Immature natural killer cell (primary cell): ENCODE data around the gene KCNK3. TPM values are rescaled to one million over a fixed set of nuclear protein-coding genes. Genes with fewer than 3 reads are reported as not detected.

Experiments
- DNase-seq, 3 donors: peaks; one replicate each; pipeline ENCODE4 v3.0.0; 2022; ENCODE audit warnings: mixed read lengths in 1 of 3
- H3K27ac Mint-ChIP-seq, 6 donors: one replicate each; pipeline ENCODE4 v1.8.0; 2020; ENCODE audit warnings: mixed read lengths in 6 of 6, mild to moderate bottlenecking in 5 of 6, inconsistent platforms in 4 of 6, moderate library complexity in 3 of 6
- H3K27me3 Mint-ChIP-seq, 3 donors: one replicate each; pipeline ENCODE4 v1.8.0; 2020 to 2021; ENCODE audit warnings: low read depth in 3 of 3, mild to moderate bottlenecking in 3 of 3, mixed read lengths in 3 of 3, moderate library complexity in 3 of 3, inconsistent platforms in 1 of 3
- H3K36me3 Mint-ChIP-seq, 3 donors: one replicate each; pipeline ENCODE4 v1.8.0; 2020; ENCODE audit warnings: mixed read lengths in 3 of 3, inconsistent platforms in 2 of 3, mild to moderate bottlenecking in 2 of 3
- H3K4me1 Mint-ChIP-seq, 2 donors: one replicate each; pipeline ENCODE4 v1.8.0; 2020; ENCODE audit warnings: inconsistent platforms in 2 of 2, mild to moderate bottlenecking in 2 of 2, mixed read lengths in 2 of 2, moderate library complexity in 1 of 2
- H3K4me3 Mint-ChIP-seq, 5 donors: one replicate each; pipeline ENCODE4 v1.8.0; 2020; ENCODE audit warnings: mild to moderate bottlenecking in 5 of 5, mixed read lengths in 5 of 5, inconsistent platforms in 3 of 5, moderate library complexity in 3 of 5
- H3K9me3 Mint-ChIP-seq, 6 donors: one replicate each; pipeline ENCODE4 v1.8.0; 2020; ENCODE audit warnings: mild to moderate bottlenecking in 6 of 6, mixed read lengths in 6 of 6, inconsistent platforms in 4 of 6, moderate library complexity in 3 of 6
- polyA plus RNA-seq, 3 donors: library from polyadenylated mRNA; unstranded; fragments of 300-500 nt; fragmentation: Illumina TruSeq; gene quantifications; one replicate each; pipeline ENCODE4 v1.2.3, GENCODE V29; 2021

KCNK3 gene
- polyA plus RNA-seq, 3 donors from 2014 or later = not detected

GRCh38 chr2:26704441-26704977 lies 12.0 kb downstream of the KCNK3 start:
- Mint-ChIP-seq H3K27ac (no peak overlapping the region), H3K36me3 (no peaks in the 10 kb centered on the region), H3K27me3 (peaks cover 6 to 11% (median 8%) of the 10 kb centered on the region in 3 donors), H3K4me1 (peaks cover 0 to 8% of the 10 kb centered on the region in 2 donors), H3K4me3 (no peak overlapping the region), H3K9me3 (peaks cover 0 to 2% (median 0%) of the 10 kb centered on the region in 6 donors)
- DNase-seq = no peak

- Mint-ChIP-seq H3K27ac (no peak overlapping the region), H3K36me3 (no peaks in the 10 kb centered on the region), H3K9me3 (peaks cover 0 to 2% (median 0%) of the 10 kb centered on the region in 6 donors), H3K27me3 (peaks cover 4 to 10% (median 8%) of the 10 kb centered on the region in 3 donors), H3K4me1 (peaks cover 0 to 8% of the 10 kb centered on the region in 2 donors), H3K4me3 (no peak overlapping the region)
- DNase-seq = no peak
Observed at GRCh38 chr2:26705126-26705525, 12.6 kb downstream of the KCNK3 start.

- H3K27me3 Mint-ChIP-seq = peaks cover 4 to 9% (median 5%) of the 10 kb centered on the region in 3 donors
- DNase-seq = no peak
- H3K4me3 Mint-ChIP-seq = no peak overlapping the region
- H3K9me3 Mint-ChIP-seq = peaks cover 0 to 2% (median 0%) of the 10 kb centered on the region in 6 donors
- peaks cover 0 to 8% of the 10 kb centered on the region in 2 donors for H3K4me1 Mint-ChIP-seq
- no peak overlapping the region for H3K27ac Mint-ChIP-seq
- no peaks in the 10 kb centered on the region for H3K36me3 Mint-ChIP-seq
Observed at GRCh38 chr2:26706093-26706492, 13.6 kb downstream of the KCNK3 start.

- Mint-ChIP-seq H3K27ac (no peak overlapping the region), H3K4me1 (peaks cover 0 to 8% of the 10 kb centered on the region in 2 donors), H3K27me3 (peaks cover 4 to 7% (median 5%) of the 10 kb centered on the region in 3 donors), H3K9me3 (peaks cover 0 to 2% (median 0%) of the 10 kb centered on the region in 6 donors), H3K4me3 (no peak overlapping the region), H3K36me3 (no peaks in the 10 kb centered on the region)
- no peak for DNase-seq
Observed at GRCh38 chr2:26706616-26707473, 14.3 kb downstream of the KCNK3 start.

GRCh38 chr2:26707747-26708146 lies 15.2 kb downstream of the KCNK3 start:
- H3K27me3 Mint-ChIP-seq = peaks cover 2 to 11% (median 5%) of the 10 kb centered on the region in 3 donors
- no peaks in the 10 kb centered on the region for H3K9me3 Mint-ChIP-seq
- H3K4me1 Mint-ChIP-seq = no peaks in the 10 kb centered on the region
- no peak overlapping the region for H3K4me3 Mint-ChIP-seq
- no peaks in the 10 kb centered on the region for H3K36me3 Mint-ChIP-seq
- H3K27ac Mint-ChIP-seq = no peak overlapping the region
- DNase-seq = no peak

GRCh38 chr2:26708457-26708856 lies 15.9 kb downstream of the KCNK3 start:
- no peak for DNase-seq
- H3K27ac Mint-ChIP-seq = no peak overlapping the region
- H3K9me3 Mint-ChIP-seq = no peaks in the 10 kb centered on the region
- H3K36me3 Mint-ChIP-seq = no peaks in the 10 kb centered on the region
- H3K27me3 Mint-ChIP-seq = peaks cover 2 to 11% (median 5%) of the 10 kb centered on the region in 3 donors
- H3K4me3 Mint-ChIP-seq = no peak overlapping the region
- H3K4me1 Mint-ChIP-seq = no peaks in the 10 kb centered on the region

GRCh38 chr2:26709323-26710110 lies 17.0 kb downstream of the KCNK3 start:
- Mint-ChIP-seq H3K27me3 (peaks cover 2 to 11% (median 5%) of the 10 kb centered on the region in 3 donors), H3K36me3 (no peaks in the 10 kb centered on the region), H3K4me3 (no peak overlapping the region), H3K4me1 (no peaks in the 10 kb centered on the region), H3K9me3 (no peaks in the 10 kb centered on the region), H3K27ac (no peak overlapping the region)
- no peak for DNase-seq

GRCh38 chr2:26710145-26710544 lies 17.6 kb downstream of the KCNK3 start:
- no peaks in the 10 kb centered on the region for H3K9me3 Mint-ChIP-seq
- H3K27ac Mint-ChIP-seq = no peak overlapping the region
- H3K36me3 Mint-ChIP-seq = no peaks in the 10 kb centered on the region
- H3K4me3 Mint-ChIP-seq = no peak overlapping the region
- no peak for DNase-seq
- H3K4me1 Mint-ChIP-seq = no peaks in the 10 kb centered on the region
- H3K27me3 Mint-ChIP-seq = peaks cover 2 to 11% (median 3%) of the 10 kb centered on the region in 3 donors

- Mint-ChIP-seq H3K36me3 (no peaks in the 10 kb centered on the region), H3K4me1 (no peaks in the 10 kb centered on the region), H3K27me3 (peaks cover 2 to 7% (median 3%) of the 10 kb centered on the region in 3 donors), H3K27ac (no peak overlapping the region), H3K9me3 (no peaks in the 10 kb centered on the region), H3K4me3 (no peak overlapping the region)
- DNase-seq = no peak
Observed at GRCh38 chr2:26710743-26711456, 18.4 kb downstream of the KCNK3 start.

GRCh38 chr2:26711457-26712161 lies 19.1 kb downstream of the KCNK3 start:
- DNase-seq = no peak

GRCh38 chr2:26712486-26713465 lies 20.3 kb downstream of the KCNK3 start:
- Mint-ChIP-seq H3K4me1 (no peaks in the 10 kb centered on the region), H3K9me3 (no peaks in the 10 kb centered on the region), H3K4me3 (no peak overlapping the region), H3K36me3 (no peaks in the 10 kb centered on the region), H3K27ac (no peak overlapping the region), H3K27me3 (peaks cover 0 to 7% (median 2%) of the 10 kb centered on the region in 3 donors)
- DNase-seq = no peak

More at GRCh38 chr2:26711457-26712161, 19.1 kb downstream of the KCNK3 start:
- no peaks in the 10 kb centered on the region for H3K9me3 Mint-ChIP-seq
- no peak overlapping the region for H3K27ac Mint-ChIP-seq
- H3K27me3 Mint-ChIP-seq = peaks cover 2 to 7% (median 3%) of the 10 kb centered on the region in 3 donors
- no peaks in the 10 kb centered on the region for H3K4me1 Mint-ChIP-seq
- H3K36me3 Mint-ChIP-seq = no peaks in the 10 kb centered on the region
- H3K4me3 Mint-ChIP-seq = no peak overlapping the region
